ENCODE results near the gene CARD14.
"Not testable (repeated sequence)": the region's sequence is repeated elsewhere in the genome, so short reads cannot be mapped to it uniquely, and the experiment has no call there.

The CARD14 gene

DNA sequence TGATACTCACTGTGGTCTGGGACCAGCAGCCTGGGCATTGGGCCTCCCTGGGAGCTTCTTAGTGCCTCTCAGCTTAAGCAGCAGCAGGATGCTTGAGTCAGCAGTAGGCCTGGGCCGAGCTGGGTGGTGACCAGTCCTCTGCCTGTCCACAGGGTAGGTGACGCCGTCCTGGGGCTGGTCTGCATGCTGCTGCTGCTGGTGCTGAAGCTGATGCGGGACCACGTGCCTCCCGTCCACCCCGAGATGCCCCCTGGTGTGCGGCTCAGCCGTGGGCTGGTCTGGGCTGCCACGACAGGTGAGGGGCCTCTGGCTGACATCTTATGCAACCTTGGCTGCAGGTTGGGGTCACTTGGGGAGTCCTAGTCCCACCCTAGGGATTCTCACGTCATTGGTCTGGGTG is 57.8 kb downstream of the CARD14 start:
- DNase-seq = no peak

DNA sequence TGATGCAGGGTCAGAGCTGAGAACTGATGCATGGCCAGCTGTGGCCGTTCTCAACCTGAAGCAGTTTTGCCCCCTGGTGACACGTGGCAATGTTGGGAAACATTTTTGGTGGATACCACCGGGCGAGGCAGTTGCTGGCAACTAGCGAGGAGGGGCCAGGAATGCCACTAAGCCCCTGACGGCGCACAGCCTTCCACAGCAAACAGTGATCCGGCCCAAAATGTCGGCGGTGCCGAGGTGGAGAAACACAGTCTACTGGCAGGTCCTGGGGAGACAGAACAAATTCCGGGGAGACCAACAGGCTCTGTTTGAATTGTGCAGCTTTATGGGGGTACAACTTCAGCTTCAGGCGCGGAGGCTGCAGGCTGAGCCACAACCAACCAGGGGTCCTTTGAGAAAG is 58.6 kb downstream of the CARD14 start:
- no peak for DNase-seq

DNA sequence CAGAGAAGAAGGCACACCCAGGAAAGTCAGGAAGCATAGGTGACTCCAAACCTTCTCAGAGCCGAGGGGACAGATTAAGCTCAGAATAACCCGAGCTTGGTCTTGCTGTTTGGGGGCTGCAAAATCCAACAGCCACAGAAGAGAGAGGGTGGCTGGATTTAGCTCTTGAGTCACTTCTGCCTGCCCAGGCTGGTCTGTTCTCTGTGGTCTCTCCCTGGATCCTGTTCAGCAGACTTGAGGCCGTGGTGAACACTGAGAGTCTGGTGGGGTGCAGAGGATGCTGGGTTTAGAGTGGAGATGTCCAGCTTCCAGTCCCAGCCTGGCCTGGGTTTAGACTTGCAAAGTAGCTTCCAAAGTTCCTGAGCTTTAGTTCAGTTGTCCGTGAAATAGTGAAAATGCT is 59.2 kb downstream of the CARD14 start:
- DNase-seq = no peak

DNA sequence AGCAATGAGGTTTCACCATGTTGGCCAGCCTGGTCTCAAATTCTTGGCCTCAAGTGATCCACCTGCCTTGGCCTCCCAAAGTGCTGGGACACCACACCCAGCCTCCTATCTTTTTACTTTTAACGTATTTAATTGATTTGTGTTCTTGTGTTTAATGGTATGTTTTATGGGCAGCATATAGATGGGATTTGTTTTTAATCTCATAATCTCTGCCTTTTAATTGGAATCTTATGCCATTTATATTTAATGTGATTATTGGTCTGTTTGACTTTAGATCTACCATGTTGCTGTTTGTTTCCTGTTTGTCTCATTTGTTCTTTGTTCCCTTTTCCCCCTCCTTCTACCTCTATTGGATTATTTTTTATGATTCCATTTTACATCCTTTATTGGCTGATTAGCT is 62.6 kb downstream of the CARD14 start:
- DNase-seq = no peak

DNA sequence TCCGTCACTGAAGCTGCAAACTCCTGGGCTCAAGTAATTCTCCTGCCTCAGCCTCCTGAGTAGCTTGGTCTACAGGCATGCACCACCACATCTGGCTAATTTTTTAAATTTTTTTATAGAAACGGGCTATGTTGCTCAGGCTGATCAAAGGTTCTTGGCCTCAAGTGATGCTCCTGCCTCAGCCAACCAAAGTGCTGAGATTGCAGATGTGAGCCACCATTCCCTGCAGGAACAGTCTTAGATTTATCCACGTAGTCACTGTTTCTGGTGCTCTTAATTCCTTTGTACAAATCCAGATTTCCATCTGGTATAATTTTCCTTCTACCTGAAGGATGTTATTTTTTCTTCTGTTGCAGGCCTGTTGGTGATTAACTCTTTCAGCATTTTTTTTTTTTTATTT is 63.4 kb downstream of the CARD14 start:
- no peak for DNase-seq

DNA sequence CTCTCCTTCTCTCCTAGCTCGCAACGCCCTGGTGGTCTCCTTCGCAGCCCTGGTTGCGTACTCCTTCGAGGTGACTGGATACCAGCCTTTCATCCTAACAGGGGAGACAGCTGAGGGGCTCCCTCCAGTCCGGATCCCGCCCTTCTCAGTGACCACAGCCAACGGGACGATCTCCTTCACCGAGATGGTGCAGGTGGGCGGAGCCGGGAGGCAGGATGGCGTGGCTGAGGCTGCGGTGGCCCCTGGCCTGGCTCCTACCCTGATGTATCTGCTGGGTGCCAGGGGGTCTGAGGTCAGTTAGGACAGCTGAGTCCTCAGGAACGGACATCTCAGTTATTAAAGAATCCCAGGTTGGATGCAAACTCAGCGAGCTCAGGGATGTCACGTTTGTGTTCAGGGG is 67.1 kb downstream of the CARD14 start:
- no peak for DNase-seq

DNA sequence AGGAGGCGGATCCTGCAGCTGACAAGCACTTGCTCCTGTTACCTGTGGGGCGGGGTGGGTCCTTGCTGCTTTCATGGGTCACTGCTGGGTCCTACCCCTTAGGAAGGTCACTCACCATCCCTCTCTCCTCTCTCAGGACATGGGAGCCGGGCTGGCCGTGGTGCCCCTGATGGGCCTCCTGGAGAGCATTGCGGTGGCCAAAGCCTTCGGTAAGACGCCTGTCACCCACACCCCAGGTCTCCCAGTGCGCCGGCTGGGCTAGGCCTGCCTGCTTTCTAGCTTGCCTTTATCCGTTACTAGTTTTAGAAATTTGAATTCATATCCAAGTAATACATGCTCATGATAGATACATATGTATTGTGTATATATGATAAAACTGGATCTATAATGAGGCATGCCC is 67.6 kb downstream of the CARD14 start:
- DNase-seq = no peak

DNA sequence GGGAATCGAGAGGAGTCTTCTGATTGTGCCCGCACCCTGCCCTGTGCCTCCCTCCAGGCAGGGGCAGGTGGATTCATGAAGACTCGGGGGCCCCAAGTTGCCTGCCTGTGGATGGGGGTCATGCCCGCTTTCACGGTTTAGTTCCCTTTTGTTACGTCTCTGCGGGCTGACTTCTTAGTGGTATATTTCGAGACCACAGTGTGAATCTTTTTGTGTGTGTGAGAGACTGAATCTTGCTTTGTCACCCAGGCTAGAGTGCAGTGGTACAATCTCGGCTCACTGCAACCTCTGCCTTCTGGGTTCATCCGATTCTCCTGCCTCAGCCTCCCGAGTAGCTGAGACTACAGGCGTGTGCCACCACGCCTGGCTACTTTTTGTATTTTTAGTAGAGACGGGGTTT is 72.7 kb downstream of the CARD14 start:
- no peak for DNase-seq

DNA sequence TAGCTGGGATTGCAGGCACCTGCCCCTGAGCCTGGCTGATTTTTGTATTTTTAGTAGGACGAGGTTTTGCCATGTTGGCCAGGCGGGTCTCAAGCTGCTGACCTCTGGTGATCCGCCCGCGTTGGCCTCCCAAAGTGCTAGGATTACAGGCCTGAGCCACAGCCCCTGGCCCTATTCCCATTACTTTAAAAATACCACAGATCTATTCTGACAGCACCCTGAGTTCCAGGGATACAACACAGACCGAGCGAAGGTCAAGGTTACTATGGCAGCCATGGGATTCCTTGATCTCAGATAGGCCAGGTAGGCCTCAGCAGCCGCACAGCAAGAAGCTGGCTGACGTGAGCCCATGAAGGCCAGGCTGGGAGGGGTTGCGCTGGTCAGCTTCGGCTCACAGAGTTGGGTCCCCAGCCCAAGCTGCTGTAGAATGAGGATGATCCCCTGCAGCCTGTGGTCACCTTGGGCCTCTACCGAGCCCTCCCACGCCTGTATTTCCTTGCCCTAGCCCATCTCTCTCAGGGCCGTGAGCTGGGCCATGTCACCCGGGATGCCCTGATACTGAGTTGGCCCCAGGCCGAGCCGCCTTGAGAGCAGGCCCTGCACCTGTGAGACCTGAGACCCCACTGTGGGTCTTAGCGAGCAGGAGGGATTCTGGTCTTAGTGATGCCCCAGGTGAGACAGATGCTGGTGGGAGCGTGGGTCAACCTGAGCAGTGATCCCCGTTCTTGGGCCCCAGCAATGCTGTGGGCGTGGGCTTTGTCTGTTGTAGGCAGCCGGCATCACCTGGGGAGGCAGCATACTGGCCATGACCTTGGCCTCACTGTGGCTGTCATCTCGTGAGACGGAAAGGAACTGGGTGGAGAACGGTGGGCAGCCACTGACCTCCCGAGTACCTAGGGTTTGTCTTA is 74.0 kb downstream of the CARD14 start:
- no peak for DNase-seq

DNA sequence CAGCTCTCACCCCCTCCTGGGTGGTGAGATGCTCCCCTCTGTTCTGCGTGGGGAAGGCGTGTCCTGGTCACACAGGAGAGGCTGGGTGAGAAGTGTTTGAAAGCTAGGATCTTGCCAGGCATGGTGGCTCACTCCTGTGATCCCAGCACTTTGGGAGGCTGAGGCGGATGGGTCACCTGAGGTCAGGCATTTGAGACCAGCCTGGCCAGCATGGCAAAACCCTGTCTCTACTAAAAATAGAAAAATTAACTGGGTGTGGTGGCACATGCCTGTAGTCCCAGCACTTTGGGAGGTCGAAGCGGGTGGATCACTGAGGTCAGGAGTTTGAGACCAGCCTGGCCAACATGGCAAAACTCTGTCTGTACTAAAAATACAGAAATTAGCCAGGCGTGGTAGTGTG is 74.6 kb downstream of the CARD14 start:
- not testable (repeated sequence) for DNase-seq

DNA sequence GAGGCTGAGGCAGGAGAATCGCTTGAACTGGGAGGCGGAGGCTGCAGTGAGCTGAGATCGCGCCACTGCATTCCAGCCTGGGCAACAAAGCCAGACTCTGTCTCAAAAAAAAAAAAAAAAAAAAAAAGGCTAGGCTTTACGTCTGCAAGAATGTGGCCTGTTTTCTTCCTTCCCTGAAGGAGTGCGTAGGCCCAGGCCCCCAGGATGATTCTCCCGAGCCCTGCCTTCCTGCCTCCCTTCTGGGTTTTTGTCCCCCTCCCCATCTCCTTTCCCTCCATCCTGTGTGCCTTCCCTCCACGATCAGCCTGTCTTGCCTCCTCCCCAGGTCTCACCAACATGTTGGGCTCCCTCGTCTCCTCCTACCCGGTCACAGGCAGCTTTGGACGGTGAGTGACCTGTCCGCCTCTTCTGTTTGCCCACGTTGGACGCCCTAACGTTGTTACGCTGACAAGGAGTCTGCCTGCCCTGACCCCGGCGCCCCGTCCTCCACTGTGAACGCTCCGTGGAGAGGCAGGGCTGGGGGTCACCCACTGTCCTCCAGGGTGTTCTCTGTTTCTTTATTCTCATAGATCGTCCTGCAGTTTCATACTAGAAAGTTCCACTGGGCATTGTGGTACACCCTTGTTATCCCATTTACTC is 75.2 kb downstream of the CARD14 start:
- no peak for DNase-seq

DNA sequence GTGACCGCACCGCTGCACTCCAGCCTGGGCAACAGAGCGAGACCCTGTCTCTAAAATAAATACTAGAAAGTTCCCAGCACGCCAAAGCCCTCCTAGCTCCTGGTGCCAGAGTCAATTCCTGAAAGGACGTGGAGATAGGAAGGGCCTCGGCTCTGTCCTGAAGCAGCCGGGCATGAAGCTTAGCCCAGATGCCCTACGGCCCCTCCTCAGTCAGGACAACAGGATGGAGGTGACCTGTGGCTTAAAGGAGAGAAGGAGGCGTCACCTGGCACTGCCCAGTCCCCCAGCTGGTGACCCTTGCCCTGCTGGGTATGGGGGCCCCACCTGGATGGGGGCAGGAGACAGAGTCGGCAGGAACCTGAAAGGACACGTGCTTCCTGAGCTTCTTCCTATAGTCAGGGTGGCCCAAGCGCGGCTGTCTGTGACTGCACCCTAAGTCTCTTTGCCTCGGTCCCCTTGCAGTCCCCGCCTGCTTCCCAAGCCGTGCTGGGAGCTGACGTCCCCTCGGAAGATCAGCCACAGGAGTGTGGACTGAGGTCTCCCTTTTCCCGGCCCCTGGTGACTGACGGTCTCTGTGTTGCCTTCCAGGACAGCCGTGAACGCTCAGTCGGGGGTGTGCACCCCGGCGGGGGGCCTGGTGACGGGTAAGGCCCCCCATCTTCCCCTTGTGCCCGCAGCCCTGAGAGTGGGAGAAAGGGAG is 75.9 kb downstream of the CARD14 start:
- DNase-seq = no peak

DNA sequence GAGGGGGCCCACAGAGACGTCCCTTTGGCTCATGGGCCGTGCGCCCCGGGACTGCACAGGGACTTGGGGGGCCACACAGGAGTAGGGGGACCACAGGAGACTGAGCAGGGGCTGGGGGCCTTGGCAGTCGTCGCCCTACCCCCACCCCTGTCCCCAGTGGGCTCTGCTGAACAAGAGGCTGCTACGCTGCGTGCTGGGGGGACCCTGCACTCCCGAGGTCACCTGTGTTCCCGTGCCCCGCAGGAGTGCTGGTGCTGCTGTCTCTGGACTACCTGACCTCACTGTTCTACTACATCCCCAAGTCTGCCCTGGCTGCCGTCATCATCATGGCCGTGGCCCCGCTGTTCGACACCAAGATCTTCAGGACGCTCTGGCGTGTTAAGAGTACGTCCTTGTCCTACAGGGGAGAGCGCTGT is 76.4 kb downstream of the CARD14 start:
- DNase-seq = no peak

DNA sequence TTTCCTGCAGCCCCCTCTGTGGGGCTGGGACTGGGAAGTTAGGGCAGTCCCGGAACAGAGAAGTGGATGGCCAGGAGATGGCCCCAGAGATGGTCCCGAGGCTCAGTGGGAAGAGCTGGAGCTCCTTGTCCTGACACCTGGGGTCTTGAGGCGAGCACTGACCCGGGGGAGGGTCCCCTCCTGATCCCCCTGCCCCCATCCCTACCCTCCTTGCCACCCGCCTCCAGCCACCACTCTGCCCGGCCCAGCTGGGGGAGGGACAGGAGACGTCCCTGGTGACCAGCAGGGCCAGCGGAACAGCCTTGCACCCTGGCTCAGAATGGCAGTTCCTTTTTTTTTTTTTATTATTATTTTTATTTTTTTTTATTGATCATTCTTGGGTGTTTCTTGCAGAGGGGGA is 76.9 kb downstream of the CARD14 start:
- DNase-seq = no peak

DNA sequence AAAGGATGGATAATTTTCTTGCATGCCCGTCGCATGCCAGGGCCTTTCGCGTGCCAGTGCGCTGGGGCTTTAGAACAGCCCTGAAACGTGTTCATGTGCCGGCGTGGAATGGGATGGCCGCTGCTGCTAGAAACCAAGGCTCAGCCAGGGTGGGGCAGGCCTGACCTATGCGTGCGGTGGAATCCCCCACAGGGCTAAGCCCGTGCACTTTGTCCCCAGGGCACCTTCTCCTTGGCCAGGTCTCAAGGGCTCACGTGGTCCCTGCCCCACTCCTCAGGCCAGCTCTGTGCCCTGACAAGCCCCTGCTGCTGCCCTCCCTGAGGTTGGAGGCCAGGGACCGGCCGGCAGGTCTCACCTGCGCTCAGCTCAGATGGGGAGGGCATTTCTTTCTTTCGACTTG is 77.7 kb downstream of the CARD14 start:
- DNase-seq = no peak

DNA sequence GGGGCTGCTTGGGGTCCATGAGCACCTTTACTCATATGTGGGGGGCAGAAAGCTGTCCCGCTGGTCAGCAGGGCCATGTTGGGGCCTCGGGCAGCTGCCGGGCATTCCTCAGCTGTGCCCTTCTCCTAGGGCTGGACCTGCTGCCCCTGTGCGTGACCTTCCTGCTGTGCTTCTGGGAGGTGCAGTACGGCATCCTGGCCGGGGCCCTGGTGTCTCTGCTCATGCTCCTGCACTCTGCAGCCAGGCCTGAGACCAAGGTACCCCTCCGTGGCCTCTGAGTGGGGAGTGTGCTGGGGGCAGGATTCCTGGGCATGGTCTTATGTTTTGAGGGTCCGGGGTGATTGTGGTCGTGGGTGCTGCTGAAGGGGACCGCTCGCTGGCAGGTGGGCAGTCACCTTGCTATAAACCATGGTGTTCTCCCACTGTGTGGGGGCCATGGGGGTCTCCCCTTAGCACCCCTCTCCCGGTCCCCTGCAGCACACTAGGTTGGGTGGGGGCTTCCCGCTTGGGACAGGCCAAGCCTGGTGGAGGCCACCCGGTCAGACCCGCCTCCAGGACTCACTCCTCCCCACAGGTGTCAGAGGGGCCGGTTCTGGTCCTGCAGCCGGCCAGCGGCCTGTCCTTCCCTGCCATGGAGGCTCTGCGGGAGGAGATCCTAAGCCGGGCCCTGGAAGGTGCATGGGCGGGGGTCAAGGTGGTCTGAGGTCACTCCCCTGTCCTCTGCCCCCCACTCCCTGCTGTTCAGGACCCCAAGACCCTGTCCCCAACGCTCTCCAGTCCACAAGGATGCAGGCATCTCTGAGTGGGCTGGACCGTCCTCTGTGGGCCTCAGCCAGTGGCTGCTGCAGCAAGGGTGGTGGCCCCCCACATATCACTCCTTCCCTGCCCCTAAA is 78.4 kb downstream of the CARD14 start:
- no peak for DNase-seq

DNA sequence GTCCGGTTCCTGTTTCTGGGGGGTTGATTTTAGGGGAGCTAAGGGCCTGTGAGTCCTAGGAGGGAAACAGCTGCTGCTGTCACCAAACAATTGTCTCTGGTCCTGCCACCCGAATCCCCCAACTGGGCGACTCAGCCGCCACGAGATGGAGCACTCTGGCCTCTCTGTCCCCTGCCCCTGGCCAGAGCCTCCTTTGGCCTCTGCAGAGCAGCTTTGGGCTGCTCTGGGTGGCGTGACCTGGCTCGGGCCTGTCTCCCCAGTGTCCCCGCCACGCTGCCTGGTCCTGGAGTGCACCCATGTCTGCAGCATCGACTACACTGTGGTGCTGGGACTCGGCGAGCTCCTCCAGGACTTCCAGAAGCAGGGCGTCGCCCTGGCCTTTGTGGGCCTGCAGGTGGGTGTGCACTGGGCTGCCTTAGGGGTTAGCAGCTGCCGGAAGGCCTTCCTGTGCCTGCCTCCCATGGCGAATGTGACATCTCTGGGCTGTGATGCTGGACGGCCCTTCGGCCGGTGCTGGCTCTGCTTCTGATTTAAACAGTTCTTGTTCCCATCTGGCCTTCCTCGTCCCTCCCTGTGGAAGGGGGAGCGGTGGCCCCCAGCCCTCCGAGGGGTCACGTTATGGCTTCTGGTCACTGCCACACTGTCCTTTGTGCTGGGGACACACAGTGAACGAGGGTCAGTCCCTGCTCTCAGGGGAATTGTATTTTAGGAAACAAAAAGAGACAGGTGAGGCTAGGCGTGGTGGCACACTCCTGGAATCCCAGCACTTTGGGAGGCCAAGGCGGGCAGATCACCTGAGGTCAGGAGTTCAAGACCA is 79.3 kb downstream of the CARD14 start:
- DNase-seq = no peak

DNA sequence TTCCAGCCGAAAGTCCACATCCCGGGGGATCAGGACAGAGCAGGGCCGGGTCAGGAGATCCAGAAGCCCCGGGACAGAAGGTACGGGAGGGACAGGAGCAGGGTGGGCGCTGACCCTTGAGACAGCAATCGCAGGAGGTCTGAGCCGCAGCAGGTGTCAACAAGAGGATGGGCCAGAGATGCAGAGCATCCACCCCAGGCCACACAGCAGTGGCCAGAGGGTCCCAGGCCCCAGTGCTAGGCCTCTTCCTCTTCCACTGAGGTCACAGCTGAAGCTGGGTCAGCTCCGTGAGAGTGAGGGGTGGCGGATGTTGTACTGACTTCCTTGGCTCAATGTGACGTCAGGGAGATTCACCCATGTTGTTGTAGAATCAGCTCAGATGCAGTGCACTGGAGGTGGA is 82.1 kb downstream of the CARD14 start:
- DNase-seq = no peak

DNA sequence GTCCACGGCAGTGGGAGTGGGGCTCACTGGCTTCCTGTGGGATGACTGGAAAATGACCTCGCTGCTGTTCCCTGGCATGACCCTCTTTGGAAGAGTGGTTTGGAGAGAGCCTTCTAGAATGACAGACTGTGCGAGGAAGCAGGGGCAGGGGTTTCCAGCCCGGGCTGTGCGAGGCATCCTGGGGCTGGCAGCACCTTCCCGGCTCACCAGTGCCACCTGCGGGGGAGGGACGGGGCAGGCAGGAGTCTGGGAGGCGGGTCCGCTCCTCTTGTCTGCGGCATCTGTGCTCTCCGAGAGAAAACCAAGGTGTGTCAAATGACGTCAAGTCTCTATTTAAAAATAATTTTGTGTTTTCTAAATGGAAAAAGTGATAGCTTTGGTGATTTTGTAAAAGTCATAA is 83.0 kb downstream of the CARD14 start:
- DNase-seq = no peak

DNA sequence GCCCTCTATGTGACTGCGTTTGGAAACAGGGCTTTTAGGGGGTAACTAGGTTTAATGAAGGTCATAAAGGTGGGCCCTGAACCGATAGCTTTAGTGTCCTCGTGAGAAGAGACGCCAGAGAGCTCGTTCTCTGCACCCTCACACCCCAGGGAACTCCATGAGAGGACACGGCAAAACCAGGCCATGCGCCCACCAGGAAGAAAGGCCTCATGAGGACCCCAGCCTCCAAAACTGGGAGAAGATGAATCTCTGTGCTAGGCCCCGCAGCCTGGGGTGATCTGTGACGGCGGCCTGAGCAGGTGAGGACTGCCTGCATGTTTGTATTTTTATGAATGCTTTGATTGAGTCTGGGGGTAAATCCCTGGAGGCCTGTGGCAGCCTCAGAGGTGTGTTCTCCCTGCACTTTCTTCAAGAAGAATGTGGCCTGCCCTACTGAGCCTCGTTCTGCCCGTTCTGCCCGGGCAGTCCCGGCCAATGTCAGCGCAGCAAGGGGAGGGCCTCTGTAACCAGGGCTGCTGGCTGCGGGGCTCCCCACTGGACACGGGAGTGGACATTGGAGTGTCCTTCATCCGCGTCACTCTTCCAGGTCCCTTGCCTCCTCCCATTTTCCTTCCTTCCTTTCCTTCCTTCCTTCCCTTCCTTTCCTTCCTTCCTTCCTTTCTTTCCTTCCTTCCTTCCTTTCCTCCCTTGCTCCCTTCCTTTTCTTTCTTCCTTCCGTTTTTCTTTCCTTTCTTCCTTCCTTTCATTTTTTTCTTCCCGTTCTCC is 84.0 kb downstream of the CARD14 start:
- DNase-seq = no peak

Data from DMS79 (cell line).